Cardiac muscle cell (in vitro differentiated cells and primary cell): Measurements from ENCODE around the gene WFS1. TPM values are rescaled to one million over a fixed set of nuclear protein-coding genes. Genes with fewer than 3 reads are reported as not detected.

Experiments
- DNase-seq, 2 donors: peaks; one replicate each; pipeline versions ENCODE4 v3.0.0 to v3.0.0-alpha.2; 2010 to 2017; ENCODE audit warnings: low read depth in 1 of 2, low spot score in 1 of 2
- H3K27ac ChIP-seq: fragments of 200-600 bp; sonication (generic); 2 replicates; pipeline ENCODE4 v1.5.1; 2016
- H3K27me3 ChIP-seq: fragments of 200-600 bp; sonication (generic); 2 replicates; pipeline ENCODE4 v1.6.0; 2016; ENCODE audit warnings: control low read depth
- H3K36me3 ChIP-seq: fragments of 200-600 bp; sonication (generic); 2 replicates; pipeline ENCODE4 v1.5.1; 2016; ENCODE audit warnings: control low read depth
- H3K4me1 ChIP-seq: fragments of 200-600 bp; sonication (generic); 2 replicates; pipeline ENCODE4 v1.8.1; 2017; ENCODE audit warnings: low read depth, mild to moderate bottlenecking, mixed run types
- H3K4me3 ChIP-seq: fragments of 200-600 bp; sonication (generic); 2 replicates; pipeline ENCODE4 v1.5.1; 2016; ENCODE audit warnings: mild to moderate bottlenecking
- H3K9me3 ChIP-seq: fragments of 200-600 bp; sonication (generic); 2 replicates; pipeline ENCODE4 v1.5.1; 2017; ENCODE audit warnings: low read depth, mild to moderate bottlenecking, control low read depth
- polyA plus RNA-seq: library from polyadenylated mRNA; unstranded; fragments of >200 nt; fragmentation: Nextera tagmentation; extraction: Ambion mirVana; gene quantifications from 2 replicates; pipeline ENCODE4 v1.2.1, GENCODE V29; 2016
- total RNA-seq: library from RNA; depleted of rRNA; stranded (reverse); fragments of >200 nt; gene quantifications from 2 replicates; pipeline ENCODE4 v1.2.3, GENCODE V29; 2016
- TF ChIP-seq, protein P1 (sequence below): IDR thresholded peaks from 2 replicates; pipeline ENCODE4 v1.5.1; 2012; ENCODE audit warnings: low read depth, mild to moderate bottlenecking, low read length

WFS1 gene
- total and polyA plus RNA-seq, 2 experiments from 2014 or later, result 29.0 to 30.4 TPM

- DNase-seq, result peak; percentile 70 to 75
- H3K27me3 ChIP-seq, result no peaks in the 10 kb centered on the region
- TF ChIP-seq, protein P1, sequence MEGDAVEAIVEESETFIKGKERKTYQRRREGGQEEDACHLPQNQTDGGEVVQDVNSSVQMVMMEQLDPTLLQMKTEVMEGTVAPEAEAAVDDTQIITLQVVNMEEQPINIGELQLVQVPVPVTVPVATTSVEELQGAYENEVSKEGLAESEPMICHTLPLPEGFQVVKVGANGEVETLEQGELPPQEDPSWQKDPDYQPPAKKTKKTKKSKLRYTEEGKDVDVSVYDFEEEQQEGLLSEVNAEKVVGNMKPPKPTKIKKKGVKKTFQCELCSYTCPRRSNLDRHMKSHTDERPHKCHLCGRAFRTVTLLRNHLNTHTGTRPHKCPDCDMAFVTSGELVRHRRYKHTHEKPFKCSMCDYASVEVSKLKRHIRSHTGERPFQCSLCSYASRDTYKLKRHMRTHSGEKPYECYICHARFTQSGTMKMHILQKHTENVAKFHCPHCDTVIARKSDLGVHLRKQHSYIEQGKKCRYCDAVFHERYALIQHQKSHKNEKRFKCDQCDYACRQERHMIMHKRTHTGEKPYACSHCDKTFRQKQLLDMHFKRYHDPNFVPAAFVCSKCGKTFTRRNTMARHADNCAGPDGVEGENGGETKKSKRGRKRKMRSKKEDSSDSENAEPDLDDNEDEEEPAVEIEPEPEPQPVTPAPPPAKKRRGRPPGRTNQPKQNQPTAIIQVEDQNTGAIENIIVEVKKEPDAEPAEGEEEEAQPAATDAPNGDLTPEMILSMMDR, result peak; percentile 84
- H3K4me3 ChIP-seq, result no peak overlapping the region
- no peaks in the 10 kb centered on the region for H3K9me3 ChIP-seq
- no peaks in the 10 kb centered on the region for H3K36me3 ChIP-seq
- peaks cover 4% of the 10 kb centered on the region for H3K4me1 ChIP-seq
- H3K27ac ChIP-seq, result no peak overlapping the region
Measured at GRCh38 chr4:6264225-6264540, 5.5 kb upstream of the WFS1 start.

- no peaks in the 10 kb centered on the region for H3K36me3 ChIP-seq
- no peak overlapping the region for H3K27ac ChIP-seq
- no peaks in the 10 kb centered on the region for H3K9me3 ChIP-seq
- no peaks in the 10 kb centered on the region for H3K27me3 ChIP-seq
- TF ChIP-seq, protein P1, result no peak
- DNase-seq, result no peak
- H3K4me3 ChIP-seq, result no peak overlapping the region
- peaks cover 8% of the 10 kb centered on the region for H3K4me1 ChIP-seq
Measured at GRCh38 chr4:6265546-6265945, 4.1 kb upstream of the WFS1 start.

- Histone ChIP-seq H3K27me3 (no peaks in the 10 kb centered on the region), H3K4me1 (peaks cover 8% of the 10 kb centered on the region), H3K4me3 (no peak overlapping the region), H3K36me3 (no peaks in the 10 kb centered on the region), H3K27ac (no peak overlapping the region), H3K9me3 (no peaks in the 10 kb centered on the region)
- TF ChIP-seq, protein P1, result no peak
- DNase-seq, result no peak
Measured at GRCh38 chr4:6267573-6267972, 2.1 kb upstream of the WFS1 start.

DNA sequence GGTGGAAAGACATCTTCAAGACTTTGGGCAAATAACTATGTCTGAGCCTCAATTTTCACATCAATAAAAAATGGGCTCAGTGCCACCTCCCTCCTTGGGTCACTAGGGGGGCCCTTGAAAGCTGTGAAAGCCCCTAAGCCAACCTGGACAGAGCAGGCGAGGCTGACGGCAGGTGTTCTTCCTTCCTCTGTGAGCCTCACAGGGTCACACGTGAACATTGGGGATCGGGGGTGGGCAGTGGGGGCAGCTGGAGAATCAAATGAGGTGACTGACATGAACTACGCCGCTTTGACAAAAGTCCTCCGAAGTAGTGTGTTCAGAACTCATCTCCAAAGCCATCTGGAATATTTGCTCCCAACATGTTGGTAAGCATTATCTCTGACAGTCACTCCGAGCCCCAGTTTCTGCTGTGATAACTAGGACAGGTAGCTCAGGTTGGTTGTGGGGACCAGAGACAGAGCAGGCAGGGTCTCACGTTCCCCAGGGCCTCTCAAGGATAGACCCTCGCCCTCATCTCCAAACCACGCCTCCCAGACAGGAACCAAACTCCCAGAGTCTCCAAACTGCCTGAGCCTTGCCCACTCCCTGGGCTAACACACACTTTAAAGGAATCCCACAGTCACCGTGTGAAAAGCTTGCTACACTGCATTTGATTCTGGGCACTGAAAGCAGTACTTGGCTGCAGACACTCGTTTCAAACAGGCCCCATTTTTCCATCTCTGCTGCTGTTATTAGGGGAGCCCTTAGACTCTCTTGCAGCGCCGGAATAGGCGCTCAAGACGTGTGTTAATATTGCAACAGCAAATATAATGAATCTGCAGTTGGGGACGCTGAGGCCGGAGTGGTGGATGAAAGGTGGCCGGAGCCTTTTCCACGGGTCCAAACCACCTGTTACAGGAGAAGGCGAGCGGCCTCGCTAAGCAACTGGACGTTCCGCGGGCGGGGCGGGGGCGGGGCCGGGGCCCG is 717 bp upstream of the WFS1 start:
- TF ChIP-seq, protein P1, result no peak
- Histone ChIP-seq H3K9me3 (no peaks in the 10 kb centered on the region), H3K36me3 (no peaks in the 10 kb centered on the region), H3K27me3 (no peaks in the 10 kb centered on the region), H3K4me1 (peaks cover 8% of the 10 kb centered on the region), H3K4me3 (peak overlapping the region; percentile 10), H3K27ac (no peak overlapping the region)
- no peak for DNase-seq

- no peak overlapping the region for H3K27ac ChIP-seq
- no peaks in the 10 kb centered on the region for H3K27me3 ChIP-seq
- DNase-seq, result peak in 1 of 2 donors; percentile 48
- H3K36me3 ChIP-seq, result no peaks in the 10 kb centered on the region
- H3K4me3 ChIP-seq, result peak overlapping the region; percentile 81
- peaks cover 8% of the 10 kb centered on the region for H3K4me1 ChIP-seq
- TF ChIP-seq, protein P1, result no peak
- H3K9me3 ChIP-seq, result no peaks in the 10 kb centered on the region
Measured at GRCh38 chr4:6270636-6271121, 1.0 kb downstream of the WFS1 start.
